Keratinocyte (primary cell): ENCODE results near the gene HSPE1. TPM values are rescaled to one million over a fixed set of nuclear protein-coding genes. Genes with fewer than 3 reads are reported as not detected.

Source experiments
- DNase-seq: peaks from one replicate; pipeline ENCODE4 v3.0.0-alpha.2; 2011; ENCODE audit warnings: low read depth, missing footprints, low spot score
- FAIRE-seq: peaks from 2 replicates; lab custom pipeline; 2011; peaks lifted over from hg19 to GRCh38; lab: Jason Lieb, UNC
- H2AFZ ChIP-seq: 2 replicates; pipeline ENCODE4 v1.6.0; 2012; ENCODE audit warnings: low read length, control low read depth, inconsistent platforms; ENCODE audit not compliant: control insufficient read depth
- H3K27ac ChIP-seq: 2 replicates; pipeline ENCODE4 v1.5.1; 2011; ENCODE audit warnings: low read length; ENCODE audit not compliant: control insufficient read depth, insufficient read depth
- H3K27me3 ChIP-seq: 3 replicates; pipeline ENCODE4 v1.6.0; 2011; ENCODE audit warnings: low read length; ENCODE audit not compliant: control insufficient read depth, insufficient read depth; ENCODE audit errors: extremely low read depth
- H3K36me3 ChIP-seq, 2 experiments: 2 replicates in 1 of 2; 3 replicates in 1 of 2; pipeline ENCODE4 v1.5.1; 2011; ENCODE audit warnings: low read length in 2 of 2, mild to moderate bottlenecking in 1 of 2; ENCODE audit not compliant: control insufficient read depth in 2 of 2, insufficient read depth in 2 of 2; ENCODE audit errors: extremely low read depth in 1 of 2
- H3K4me1 ChIP-seq: 3 replicates; pipeline ENCODE4 v1.5.1; 2011; ENCODE audit warnings: low read length; ENCODE audit not compliant: control insufficient read depth, insufficient read depth; ENCODE audit errors: extremely low read depth
- H3K4me2 ChIP-seq: 3 replicates; pipeline ENCODE4 v1.6.0; 2011; ENCODE audit warnings: low read depth, low read length; ENCODE audit not compliant: control insufficient read depth, insufficient read depth; ENCODE audit errors: extremely low read depth
- H3K4me3 ChIP-seq, 3 experiments: fragments of 200-600 bp in 1 of 3; sonication (generic) in 1 of 3; 2 replicates in 2 of 3; 3 replicates in 1 of 3; pipeline ENCODE4 v1.5.1; 2011 to 2016; ENCODE audit warnings: low read length in 3 of 3, mild to moderate bottlenecking in 3 of 3, control low read depth in 2 of 3, inconsistent platforms in 1 of 3, low read depth in 1 of 3, mixed read lengths in 1 of 3, mixed run types in 1 of 3, moderate library complexity in 1 of 3; ENCODE audit not compliant: control insufficient read depth in 2 of 3, insufficient read depth in 2 of 3; ENCODE audit errors: extremely low read depth in 1 of 3
- H3K79me2 ChIP-seq: 2 replicates; pipeline ENCODE4 v1.6.0; 2012; ENCODE audit warnings: low read length; ENCODE audit not compliant: control insufficient read depth, insufficient read depth
- H3K9ac ChIP-seq: 3 replicates; pipeline ENCODE4 v1.6.0; 2011; ENCODE audit warnings: low read length; ENCODE audit not compliant: control insufficient read depth, insufficient read depth; ENCODE audit errors: extremely low read depth
- H3K9me1 ChIP-seq: 3 replicates; pipeline ENCODE4 v1.6.0; 2011; ENCODE audit warnings: low read length; ENCODE audit not compliant: control insufficient read depth, insufficient read depth; ENCODE audit errors: extremely low read depth
- H3K9me3 ChIP-seq: 2 replicates; pipeline ENCODE4 v1.5.1; 2012; ENCODE audit warnings: low read depth, low read length; ENCODE audit not compliant: control insufficient read depth
- H4K20me1 ChIP-seq: 3 replicates; pipeline ENCODE4 v1.6.0; 2011; ENCODE audit warnings: low read length; ENCODE audit not compliant: control insufficient read depth, insufficient read depth; ENCODE audit errors: extremely low read depth
- CTCF ChIP-seq, 3 experiments: IDR thresholded peaks in 1 of 3; conservative IDR thresholded peaks in 1 of 3; optimal IDR thresholded peaks in 1 of 3; 2 replicates in 2 of 3; 3 replicates in 1 of 3; pipeline versions ENCODE3 to v1.5.1; 2011; ENCODE audit warnings: low read length in 3 of 3, mild to moderate bottlenecking in 3 of 3, moderate library complexity in 2 of 3, control low read depth in 1 of 3, inconsistent platforms in 1 of 3; ENCODE audit not compliant: insufficient read depth in 2 of 3; ENCODE audit errors: extremely low read depth in 1 of 3
- EZH2 ChIP-seq: IDR thresholded peaks from one replicate; pipeline ENCODE4 v1.6.1; 2012; ENCODE audit warnings: inconsistent platforms, mild to moderate bottlenecking, low read length, moderate library complexity
- dilution Hi-C: fragments of 300-500 bp; cut with MboI; formaldehyde crosslinking; loops from one replicate; pipeline ENCODE4 v1.7.0; 2020; ENCODE audit warnings: low sequenced_read_pairs; ENCODE audit not compliant: extremely low pct_ligation_motif_present
- polyA plus RNA-seq, 5 experiments: library from polyadenylated mRNA; depleted of rRNA in 3 of 5; stranded (reverse) in 3 of 5; stranded (forward) in 1 of 5; unstranded in 1 of 5; fragments of >200 nt; gene quantifications; 1 replicate in 1 of 5; 2 replicates in 3 of 5; 3 replicates in 1 of 5; pipeline versions ENCODE4 v1.2.1 to v1.2.3, GENCODE V29; 2011 to 2012; ENCODE audit warnings: missing spikeins in 2 of 5, low read depth in 1 of 5, low replicate concordance in 1 of 5

The HSPE1 gene
- polyA plus RNA-seq, 1 donor (not counting 4 experiments of a cell fraction or from before 2014, with no cell fraction given) = 277 TPM

- no peaks in the 10 kb centered on the region for H3K9me3 ChIP-seq
- no peaks in the 10 kb centered on the region for H3K27me3 ChIP-seq
- H2AFZ ChIP-seq = no peak overlapping the region
- dilution Hi-C loops = no loop called here
- H3K79me2 ChIP-seq = peaks cover 65% of the 10 kb centered on the region
- no peaks in the 10 kb centered on the region for H3K9me1 ChIP-seq
- H3K4me3 ChIP-seq = no peak overlapping the region
- peaks cover 28 to 35% of the 10 kb centered on the region in 2 experiments for H3K36me3 ChIP-seq
- H4K20me1 ChIP-seq = peaks cover 9% of the 10 kb centered on the region
- no peak overlapping the region for H3K9ac ChIP-seq
- DNase-seq (no peak), FAIRE-seq (no peak)
- TF ChIP-seq CTCF (optimal IDR thresholded peaks at IDR 0.05 in 1 of 3, IDR thresholded peaks at IDR 0.05 in 1 of 3, conservative IDR thresholded peaks at IDR 0.05 in 1 of 3; ENCODE audit: extremely low read depth in 1 of 3, insufficient read depth in 2 of 3, low read length in 3 of 3) = no peak
- no peak for TF ChIP-seq EZH2
- peak overlapping the region; percentile 46 for H3K4me2 ChIP-seq
- no peak overlapping the region for H3K27ac ChIP-seq
- H3K4me1 ChIP-seq = peaks cover 22% of the 10 kb centered on the region
Observed at GRCh38 chr2:197495433-197496134, 4.6 kb upstream of the HSPE1 start.

GRCh38 chr2:197496695-197497094 is 3.5 kb upstream of the HSPE1 start:
- H3K9me1 ChIP-seq = no peaks in the 10 kb centered on the region
- TF ChIP-seq EZH2 (no peak), CTCF (optimal IDR thresholded peaks at IDR 0.05 in 1 of 3, IDR thresholded peaks at IDR 0.05 in 1 of 3, conservative IDR thresholded peaks at IDR 0.05 in 1 of 3; ENCODE audit: extremely low read depth in 1 of 3, insufficient read depth in 2 of 3, low read length in 3 of 3) (no peak)
- peak overlapping the region in 2 of 3 experiments; percentile 1 to 50 for H3K4me3 ChIP-seq
- H4K20me1 ChIP-seq = peaks cover 9% of the 10 kb centered on the region
- H3K27ac ChIP-seq = no peak overlapping the region
- H3K79me2 ChIP-seq = peaks cover 76% of the 10 kb centered on the region
- dilution Hi-C loops = no loop called here
- peak overlapping the region; percentile 77 for H3K4me2 ChIP-seq
- no peak overlapping the region for H3K9ac ChIP-seq
- DNase-seq = no peak
- FAIRE-seq = no peak
- no peak overlapping the region for H2AFZ ChIP-seq
- H3K36me3 ChIP-seq = peaks cover 27 to 31% of the 10 kb centered on the region in 2 experiments
- H3K27me3 ChIP-seq = no peaks in the 10 kb centered on the region
- H3K4me1 ChIP-seq = peaks cover 26% of the 10 kb centered on the region
- no peaks in the 10 kb centered on the region for H3K9me3 ChIP-seq
